ENCODE results near the gene RAVER2. TPM values are rescaled to one million over a fixed set of nuclear protein-coding genes. Genes with fewer than 3 reads are reported as not detected.
A peak's percentile ranks its signal among the peaks of the same experiment; 100 is the strongest.

The RAVER2 gene
- total RNA-seq, 1 donor from 2014 or later = 0.36 TPM

GRCh38 chr1:64846573-64847430 is 101.9 kb downstream of the RAVER2 start:
- Mint-ChIP-seq H3K36me3 (ENCODE audit: low read depth) (peaks cover 35% of the 10 kb centered on the region), H3K27me3 (ENCODE audit: insufficient read depth) (no peaks in the 10 kb centered on the region), H3K4me1 (ENCODE audit: low read depth) (no peaks in the 10 kb centered on the region), H3K9me3 (no peaks in the 10 kb centered on the region), H3K4me3 (no peak overlapping the region), H3K27ac (peak overlapping the region; percentile 65)
- intact Hi-C loops (cut with micrococcal nuclease) = no loop called here
- no peak for DNase-seq (ENCODE audit: low spot score)

- Mint-ChIP-seq H3K27ac (no peak overlapping the region), H3K4me3 (no peak overlapping the region), H3K9me3 (no peaks in the 10 kb centered on the region), H3K27me3 (ENCODE audit: insufficient read depth) (no peaks in the 10 kb centered on the region), H3K36me3 (ENCODE audit: low read depth) (peaks cover 41% of the 10 kb centered on the region), H3K4me1 (ENCODE audit: low read depth) (no peaks in the 10 kb centered on the region)
- DNase-seq (ENCODE audit: low spot score) = no peak
- intact Hi-C loops (cut with micrococcal nuclease) = no loop called here
Measured at GRCh38 chr1:64847666-64848065, 102.8 kb downstream of the RAVER2 start.

DNA sequence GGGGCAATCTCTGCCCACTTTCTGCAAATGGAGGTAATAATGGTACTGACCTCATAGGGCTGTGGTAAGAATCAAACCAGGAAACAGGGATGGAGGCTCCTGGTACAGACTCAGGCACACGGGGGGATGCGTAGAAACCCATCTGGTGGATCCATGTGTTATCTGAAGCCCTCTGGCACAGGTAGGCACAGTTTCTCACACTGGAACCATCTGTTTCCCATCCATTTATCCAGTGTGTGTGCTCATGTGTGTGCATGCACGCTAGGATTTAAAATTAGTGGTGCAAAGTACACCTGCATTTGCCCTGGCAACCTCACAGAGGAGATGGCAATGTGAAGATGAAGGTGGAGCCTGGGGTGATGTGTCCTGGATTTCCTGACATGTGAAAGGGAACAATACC is 103.3 kb downstream of the RAVER2 start:
- H3K9me3 Mint-ChIP-seq = no peaks in the 10 kb centered on the region
- no peak overlapping the region for H3K27ac Mint-ChIP-seq
- DNase-seq (ENCODE audit: low spot score) = no peak
- intact Hi-C loops (cut with micrococcal nuclease) = no loop called here
- H3K4me3 Mint-ChIP-seq = no peak overlapping the region
- no peaks in the 10 kb centered on the region for H3K27me3 Mint-ChIP-seq (ENCODE audit: insufficient read depth)
- H3K4me1 Mint-ChIP-seq (ENCODE audit: low read depth) = no peaks in the 10 kb centered on the region
- peaks cover 36% of the 10 kb centered on the region for H3K36me3 Mint-ChIP-seq (ENCODE audit: low read depth)

DNA sequence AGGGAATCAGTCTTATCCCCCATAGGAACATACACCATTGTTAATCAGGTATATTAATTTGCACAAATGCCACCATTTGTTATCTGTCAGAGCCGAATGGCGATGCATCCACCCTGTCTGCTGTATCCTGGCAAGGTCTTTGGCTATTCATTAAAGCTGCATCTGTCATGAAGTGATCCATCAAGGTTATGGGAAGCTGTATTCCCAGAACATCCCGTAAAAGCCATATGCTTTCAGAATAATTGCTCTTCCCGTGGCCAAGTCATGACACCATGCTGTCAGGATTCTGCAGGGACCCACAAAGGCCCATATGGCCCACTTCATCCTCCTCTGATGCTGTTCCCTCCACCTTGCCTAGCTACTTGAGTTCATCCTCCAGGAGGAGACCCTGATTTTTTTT is 103.9 kb downstream of the RAVER2 start:
- DNase-seq (ENCODE audit: low spot score) = no peak
- Mint-ChIP-seq H3K27me3 (ENCODE audit: insufficient read depth) (no peaks in the 10 kb centered on the region), H3K4me3 (no peak overlapping the region), H3K36me3 (ENCODE audit: low read depth) (peaks cover 39% of the 10 kb centered on the region), H3K9me3 (no peaks in the 10 kb centered on the region), H3K4me1 (ENCODE audit: low read depth) (no peaks in the 10 kb centered on the region), H3K27ac (no peak overlapping the region)
- intact Hi-C loops (cut with micrococcal nuclease) = no loop called here

GRCh38 chr1:64849942-64850341 is 105.1 kb downstream of the RAVER2 start:
- Mint-ChIP-seq H3K4me1 (ENCODE audit: low read depth) (no peaks in the 10 kb centered on the region), H3K9me3 (no peaks in the 10 kb centered on the region), H3K36me3 (ENCODE audit: low read depth) (peaks cover 34% of the 10 kb centered on the region), H3K4me3 (no peak overlapping the region), H3K27me3 (ENCODE audit: insufficient read depth) (no peaks in the 10 kb centered on the region), H3K27ac (no peak overlapping the region)
- no peak for DNase-seq (ENCODE audit: low spot score)
- intact Hi-C loops (cut with micrococcal nuclease) = no loop called here

DNA sequence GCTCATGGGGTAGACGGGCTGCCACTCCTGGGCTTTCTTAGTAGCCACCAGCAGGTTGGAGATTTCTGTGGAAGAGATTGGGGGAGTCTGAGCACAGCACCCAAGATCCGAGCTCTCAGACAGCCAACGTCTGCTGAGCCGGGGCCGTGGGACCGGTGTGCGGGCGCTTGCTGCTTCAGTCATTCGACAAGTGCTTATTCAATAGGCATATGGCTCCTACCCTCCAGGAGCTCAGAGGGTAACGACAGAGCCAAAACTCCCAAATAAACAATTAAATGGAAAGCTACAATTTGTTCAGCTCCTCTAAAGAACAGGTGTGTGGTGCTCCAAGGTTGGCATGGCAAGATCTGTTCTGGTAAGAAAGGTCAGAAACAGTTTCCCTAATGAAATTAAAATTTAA is 106.0 kb downstream of the RAVER2 start:
- Mint-ChIP-seq H3K4me1 (ENCODE audit: low read depth) (no peaks in the 10 kb centered on the region), H3K4me3 (no peak overlapping the region), H3K36me3 (ENCODE audit: low read depth) (peaks cover 40% of the 10 kb centered on the region), H3K9me3 (no peaks in the 10 kb centered on the region), H3K27me3 (ENCODE audit: insufficient read depth) (no peaks in the 10 kb centered on the region), H3K27ac (no peak overlapping the region)
- intact Hi-C loops (cut with micrococcal nuclease) = no loop called here
- no peak for DNase-seq (ENCODE audit: low spot score)

- H3K36me3 Mint-ChIP-seq (ENCODE audit: low read depth) = peaks cover 44% of the 10 kb centered on the region
Measured at GRCh38 chr1:64851664-64852063, 106.8 kb downstream of the RAVER2 start.

DNA sequence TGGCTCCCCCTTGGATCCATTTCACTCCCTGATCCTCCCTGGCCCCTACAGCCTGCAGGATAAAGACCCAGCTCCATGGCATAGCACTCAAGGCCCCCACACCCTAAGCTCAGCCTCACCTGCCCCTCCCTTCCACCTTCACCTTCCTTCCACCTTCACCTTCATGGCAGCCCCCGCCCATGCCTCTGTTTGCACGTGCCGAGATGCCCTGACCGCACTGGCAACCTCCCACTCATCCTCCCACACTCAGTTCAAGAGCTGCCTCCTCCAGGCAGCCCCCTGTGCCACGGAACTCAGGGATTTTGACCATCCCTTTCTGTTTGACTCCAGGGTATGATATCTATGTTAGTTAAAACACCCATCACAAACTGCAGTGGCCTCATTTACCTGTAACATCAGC is 109.8 kb downstream of the RAVER2 start:
- H3K27me3 Mint-ChIP-seq (ENCODE audit: insufficient read depth) = no peaks in the 10 kb centered on the region
- no peaks in the 10 kb centered on the region for H3K4me1 Mint-ChIP-seq (ENCODE audit: low read depth)
- intact Hi-C loops (cut with micrococcal nuclease) = no loop called here
- H3K4me3 Mint-ChIP-seq = no peak overlapping the region
- H3K27ac Mint-ChIP-seq = no peak overlapping the region
- DNase-seq (ENCODE audit: low spot score) = no peak
- H3K36me3 Mint-ChIP-seq (ENCODE audit: low read depth) = peaks cover 62% of the 10 kb centered on the region
- no peaks in the 10 kb centered on the region for H3K9me3 Mint-ChIP-seq

More at GRCh38 chr1:64851664-64852063, 106.8 kb downstream of the RAVER2 start:
- H3K27ac Mint-ChIP-seq = no peak overlapping the region
- DNase-seq (ENCODE audit: low spot score) = no peak
- intact Hi-C loops (cut with micrococcal nuclease) = no loop called here
- no peaks in the 10 kb centered on the region for H3K27me3 Mint-ChIP-seq (ENCODE audit: insufficient read depth)
- no peaks in the 10 kb centered on the region for H3K4me1 Mint-ChIP-seq (ENCODE audit: low read depth)
- no peaks in the 10 kb centered on the region for H3K9me3 Mint-ChIP-seq
- no peak overlapping the region for H3K4me3 Mint-ChIP-seq

GRCh38 chr1:64855557-64855956 is 110.7 kb downstream of the RAVER2 start:
- Mint-ChIP-seq H3K27me3 (ENCODE audit: insufficient read depth) (no peaks in the 10 kb centered on the region), H3K9me3 (no peaks in the 10 kb centered on the region), H3K4me3 (no peak overlapping the region), H3K27ac (no peak overlapping the region), H3K36me3 (ENCODE audit: low read depth) (peaks cover 58% of the 10 kb centered on the region), H3K4me1 (ENCODE audit: low read depth) (no peaks in the 10 kb centered on the region)
- intact Hi-C loops (cut with micrococcal nuclease) = no loop called here
- no peak for DNase-seq (ENCODE audit: low spot score)

DNA sequence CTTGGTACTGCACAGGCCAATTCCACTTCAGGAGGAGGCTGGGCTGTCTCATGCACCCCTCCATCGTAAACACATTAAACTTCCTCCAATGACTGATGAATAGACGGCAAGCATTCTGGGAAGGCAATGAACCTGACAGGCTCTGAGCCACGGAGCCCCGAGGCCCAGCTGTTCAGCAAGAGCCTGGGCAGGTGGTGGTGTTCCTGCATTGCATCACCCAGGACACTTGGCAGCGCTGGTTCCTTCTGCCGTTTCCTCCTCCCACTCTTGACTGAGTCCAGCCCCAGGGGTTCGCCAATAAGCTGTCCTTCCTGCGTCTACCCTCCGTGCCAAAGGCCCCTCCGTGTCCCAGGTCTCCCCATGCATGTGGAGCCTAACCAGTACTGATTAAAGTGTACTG is 111.7 kb downstream of the RAVER2 start:
- intact Hi-C loops (cut with micrococcal nuclease) = no loop called here
- no peaks in the 10 kb centered on the region for H3K4me1 Mint-ChIP-seq (ENCODE audit: low read depth)
- no peaks in the 10 kb centered on the region for H3K9me3 Mint-ChIP-seq
- no peak overlapping the region for H3K27ac Mint-ChIP-seq
- H3K27me3 Mint-ChIP-seq (ENCODE audit: insufficient read depth) = no peaks in the 10 kb centered on the region
- H3K4me3 Mint-ChIP-seq = no peak overlapping the region
- peaks cover 58% of the 10 kb centered on the region for H3K36me3 Mint-ChIP-seq (ENCODE audit: low read depth)
- DNase-seq (ENCODE audit: low spot score) = no peak

DNA sequence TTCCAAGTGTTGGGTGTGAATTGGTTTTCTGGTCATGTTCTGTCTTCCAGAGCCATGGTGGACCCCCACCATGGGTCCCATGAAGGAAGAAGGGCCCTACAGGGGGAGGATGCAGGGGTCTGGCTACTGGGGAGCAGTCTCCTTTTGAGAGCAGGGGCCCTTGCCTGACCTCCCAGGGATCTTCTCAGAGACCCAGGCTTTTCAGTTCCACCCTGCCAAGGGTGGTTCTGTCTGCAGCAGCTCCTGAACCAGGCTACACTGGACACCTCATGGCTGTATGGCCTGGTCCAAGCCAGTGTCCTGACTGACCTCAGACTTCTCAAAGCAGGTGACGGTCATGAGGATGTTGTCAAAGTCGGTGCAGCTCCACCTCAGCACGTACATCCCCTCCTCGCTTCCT is 112.5 kb downstream of the RAVER2 start:
- Mint-ChIP-seq H3K4me3 (no peak overlapping the region), H3K27ac (no peak overlapping the region), H3K9me3 (no peaks in the 10 kb centered on the region), H3K36me3 (ENCODE audit: low read depth) (peaks cover 53% of the 10 kb centered on the region), H3K27me3 (ENCODE audit: insufficient read depth) (no peaks in the 10 kb centered on the region), H3K4me1 (ENCODE audit: low read depth) (no peaks in the 10 kb centered on the region)
- intact Hi-C loops (cut with micrococcal nuclease) = no loop called here
- DNase-seq (ENCODE audit: low spot score) = no peak

- no peaks in the 10 kb centered on the region for H3K27me3 Mint-ChIP-seq (ENCODE audit: insufficient read depth)
- H3K4me1 Mint-ChIP-seq (ENCODE audit: low read depth) = peaks cover 19% of the 10 kb centered on the region
- H3K36me3 Mint-ChIP-seq (ENCODE audit: low read depth) = peaks cover 48% of the 10 kb centered on the region
- intact Hi-C loops (cut with micrococcal nuclease) = no loop called here
- no peak for DNase-seq (ENCODE audit: low spot score)
- H3K4me3 Mint-ChIP-seq = no peak overlapping the region
- H3K27ac Mint-ChIP-seq = no peak overlapping the region
- H3K9me3 Mint-ChIP-seq = no peaks in the 10 kb centered on the region
Measured at GRCh38 chr1:64861611-64862010, 116.7 kb downstream of the RAVER2 start.

- Mint-ChIP-seq H3K27ac (peak overlapping the region; percentile 41), H3K36me3 (ENCODE audit: low read depth) (peaks cover 44% of the 10 kb centered on the region), H3K4me1 (ENCODE audit: low read depth) (peaks cover 25% of the 10 kb centered on the region), H3K9me3 (no peaks in the 10 kb centered on the region), H3K27me3 (ENCODE audit: insufficient read depth) (no peaks in the 10 kb centered on the region), H3K4me3 (no peak overlapping the region)
- intact Hi-C loops (cut with micrococcal nuclease) = loop anchor here (2.0 kb wide), 1 partner anchor 101 kb away; no protein-coding TSS in a partner anchor
- DNase-seq (ENCODE audit: low spot score) = peak; percentile 16
Measured at GRCh38 chr1:64864018-64864940, 119.4 kb downstream of the RAVER2 start.
